Activated CD8-positive, alpha-beta T cell treated with anti-CD3 and anti-CD28 coated beads for 36 hours (primary cell): ENCODE results near the gene POLA1. TPM values are rescaled to one million over a fixed set of nuclear protein-coding genes. Genes with fewer than 3 reads are reported as not detected.
A peak's percentile ranks its signal among the peaks of the same experiment; 100 is the strongest.

Source experiments
- ATAC-seq: fragments of 200-7000 bp; cut with Tn5 transposase; one replicate; pipeline ENCODE4 v1.10.0; 2021; ENCODE audit warnings: mild to moderate bottlenecking, moderate library complexity
- CTCF ChIA-PET: fragments of 350-600 bp; sonication (Branson Sonifier 250); formaldehyde crosslinking; loops from one replicate; lab custom pipeline; 2021; ENCODE audit warnings: antibody characterized with exemption; lab: Charles Lee
- POLR2A ChIA-PET: fragments of 350-600 bp; sonication (Branson Sonifier 250); formaldehyde crosslinking; loops from one replicate; lab custom pipeline; 2021; ENCODE audit warnings: antibody characterized with exemption; lab: Charles Lee
- DNase-seq: peaks from one replicate; pipeline ENCODE4 v3.0.0-alpha.2; 2020
- H3K27ac Mint-ChIP-seq: one replicate; pipeline ENCODE4 v1.8.0; 2021; ENCODE audit warnings: mild to moderate bottlenecking, mixed read lengths
- H3K27me3 Mint-ChIP-seq: one replicate; pipeline ENCODE4 v1.8.0; 2021; ENCODE audit warnings: mixed read lengths
- H3K36me3 Mint-ChIP-seq: one replicate; pipeline ENCODE4 v1.8.0; 2021; ENCODE audit warnings: low read depth, mixed read lengths
- H3K4me1 Mint-ChIP-seq: one replicate; pipeline ENCODE4 v1.8.0; 2021; ENCODE audit warnings: low read depth, mixed read lengths
- H3K4me3 Mint-ChIP-seq: one replicate; pipeline ENCODE4 v1.8.0; 2021; ENCODE audit warnings: mild to moderate bottlenecking, moderate library complexity, mixed read lengths
- H3K9me3 Mint-ChIP-seq: one replicate; pipeline ENCODE4 v1.8.0; 2021; ENCODE audit warnings: mixed read lengths
- CTCF ChIP-seq: fragments of 200-600 bp; IDR thresholded peaks from one replicate; pipeline ENCODE4 v1.8.0; 2022; ENCODE audit warnings: antibody characterized with exemption, mild to moderate bottlenecking
- intact Hi-C: fragments of 100-400 bp; cut with micrococcal nuclease; formaldehyde crosslinking; loops from one replicate; pipeline ENCODE4 v1.10.0; 2022
- total RNA-seq, 2 experiments: library from RNA; stranded (reverse); gene quantifications; one replicate each; pipeline ENCODE4 v1.2.3, GENCODE V29; 2021

The POLA1 gene
- total RNA-seq, 2 experiments from 2014 or later = 41.4 to 42.9 TPM

- ChIA-PET POLR2A (no interaction called here), CTCF (interaction anchor here (1.5 to 2.0 kb wide), 2 partner anchors 8 to 132 kb away, joined by 5 to 6 read pairs; no protein-coding TSS in a partner anchor)
- H3K4me1 Mint-ChIP-seq = peaks cover 7% of the 10 kb centered on the region
- no peak for DNase-seq
- peak overlapping the region; percentile 24 for H3K4me3 Mint-ChIP-seq
- ATAC-seq = no peak
- H3K36me3 Mint-ChIP-seq = no peaks in the 10 kb centered on the region
- peaks cover 67% of the 10 kb centered on the region for H3K27me3 Mint-ChIP-seq
- no peak overlapping the region for H3K27ac Mint-ChIP-seq
- intact Hi-C loops = loop anchor here (10.0 kb wide), 1 partner anchor 132 kb away; no protein-coding TSS in a partner anchor
- no peaks in the 10 kb centered on the region for H3K9me3 Mint-ChIP-seq
- no peak for TF ChIP-seq CTCF
Measured at GRCh38 chrX:25012433-25012735, 318.7 kb downstream of the POLA1 start.

GRCh38 chrX:25012793-25013631 lies 319.3 kb downstream of the POLA1 start:
- no peaks in the 10 kb centered on the region for H3K36me3 Mint-ChIP-seq
- no peak for TF ChIP-seq CTCF
- H3K27ac Mint-ChIP-seq = no peak overlapping the region
- DNase-seq = no peak
- POLR2A ChIA-PET = no interaction called here
- H3K4me1 Mint-ChIP-seq = peaks cover 7% of the 10 kb centered on the region
- intact Hi-C loops = loop anchor here (10.0 kb wide), 1 partner anchor 132 kb away; no protein-coding TSS in a partner anchor
- peak overlapping the region; percentile 60 for H3K4me3 Mint-ChIP-seq
- no peaks in the 10 kb centered on the region for H3K9me3 Mint-ChIP-seq
- CTCF ChIA-PET = interaction anchor here (1.5 kb wide), 1 partner anchor 7 kb away, joined by 6 read pairs; no protein-coding TSS in a partner anchor
- no peak for ATAC-seq
- H3K27me3 Mint-ChIP-seq = peaks cover 66% of the 10 kb centered on the region

- Mint-ChIP-seq H3K4me3 (no peak overlapping the region), H3K4me1 (peaks cover 8% of the 10 kb centered on the region), H3K27me3 (peaks cover 63% of the 10 kb centered on the region), H3K9me3 (no peaks in the 10 kb centered on the region), H3K36me3 (no peaks in the 10 kb centered on the region), H3K27ac (no peak overlapping the region)
- DNase-seq (no peak), ATAC-seq (peak; percentile 32)
- intact Hi-C loops = loop anchor here (10.0 kb wide), 1 partner anchor 131 kb away; no protein-coding TSS in a partner anchor
- POLR2A ChIA-PET = no interaction called here
- CTCF ChIA-PET = no interaction called here
- TF ChIP-seq CTCF = peak; percentile 13
Measured at GRCh38 chrX:25013632-25014365, 320.1 kb downstream of the POLA1 start.

- Mint-ChIP-seq H3K9me3 (no peaks in the 10 kb centered on the region), H3K36me3 (no peaks in the 10 kb centered on the region), H3K4me3 (no peak overlapping the region), H3K4me1 (peaks cover 9% of the 10 kb centered on the region), H3K27ac (no peak overlapping the region), H3K27me3 (peaks cover 59% of the 10 kb centered on the region)
- ChIA-PET POLR2A (no interaction called here), CTCF (no interaction called here)
- intact Hi-C loops = loop anchor here (10.0 kb wide), 1 partner anchor 130 kb away; no protein-coding TSS in a partner anchor
- no peak for DNase-seq
- no peak for ATAC-seq
- TF ChIP-seq CTCF = no peak
Measured at GRCh38 chrX:25014366-25014838, 320.7 kb downstream of the POLA1 start.
